GM19351 (cell line): ENCODE data around the gene SYNGAP1.
A peak's percentile ranks its signal among the peaks of the same experiment; 100 is the strongest.

Experiments used
- ATAC-seq: cut with Tn5 transposase; IDR thresholded peaks from one replicate; pipeline ENCODE4 v1.9.1; 2021; ENCODE audit warnings: mild to moderate bottlenecking, moderate library complexity; ENCODE audit not compliant: unreplicated experiment

SYNGAP1 gene

DNA sequence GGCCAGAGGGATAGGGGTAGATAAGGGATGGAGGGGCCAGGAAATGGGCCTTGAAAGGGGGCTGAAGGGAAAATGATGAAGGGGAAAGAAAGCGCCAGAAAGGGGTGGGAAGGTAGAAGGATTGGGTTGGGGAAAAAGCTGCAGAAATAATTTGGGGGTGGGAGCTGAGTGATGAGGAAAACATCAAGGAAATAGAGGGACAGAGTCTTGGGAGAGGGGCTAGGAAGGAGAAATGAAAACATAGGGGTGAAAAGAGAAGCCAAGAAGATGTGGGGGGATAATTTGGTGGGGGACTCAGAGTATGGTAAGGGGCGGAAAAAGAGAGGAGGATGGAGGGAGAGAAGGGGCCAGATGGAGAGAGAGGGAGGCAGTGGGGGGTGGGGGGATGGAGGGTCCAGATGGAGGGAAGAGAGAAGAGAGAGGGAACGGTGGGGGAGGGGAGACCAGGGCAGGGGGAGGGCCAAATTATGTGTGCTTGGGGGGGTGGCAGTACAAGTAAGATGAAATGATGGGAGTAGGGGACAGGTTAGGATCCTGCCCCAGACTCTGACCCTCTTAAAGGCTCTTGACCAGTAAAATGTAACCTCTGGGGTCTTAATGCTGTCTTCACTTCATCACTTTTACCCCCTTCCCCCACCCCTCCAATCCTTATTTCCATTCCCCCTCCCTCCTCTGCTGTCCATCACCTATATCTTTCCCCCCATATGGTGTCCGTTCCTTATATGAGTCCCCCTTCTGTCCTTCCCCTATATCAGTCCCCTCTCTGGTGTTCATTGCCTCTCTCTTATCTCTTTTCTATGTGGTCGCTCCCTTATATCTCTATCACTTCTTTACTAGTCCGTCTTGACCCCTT, 852 bp downstream of the SYNGAP1 start:
- ATAC-seq: no peak

DNA sequence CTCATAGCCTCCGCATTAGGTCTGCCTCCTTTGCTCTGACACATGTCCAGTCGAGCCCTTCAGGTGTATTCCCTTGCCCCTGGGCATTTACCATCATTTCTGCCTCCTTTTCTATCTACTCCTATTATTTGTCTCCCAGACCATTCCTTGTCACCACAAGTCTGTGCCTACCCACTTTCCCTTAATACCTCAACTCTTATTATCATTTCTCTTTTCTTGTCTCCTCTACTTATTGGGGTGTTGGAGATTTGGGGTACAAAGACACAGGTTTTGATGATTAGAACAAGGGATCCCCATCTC, 1.4 kb downstream of the SYNGAP1 start:
- no peak for ATAC-seq

- no peak for ATAC-seq
Observed at GRCh38 chr6:33423777-33424176, 3.9 kb downstream of the SYNGAP1 start.

DNA sequence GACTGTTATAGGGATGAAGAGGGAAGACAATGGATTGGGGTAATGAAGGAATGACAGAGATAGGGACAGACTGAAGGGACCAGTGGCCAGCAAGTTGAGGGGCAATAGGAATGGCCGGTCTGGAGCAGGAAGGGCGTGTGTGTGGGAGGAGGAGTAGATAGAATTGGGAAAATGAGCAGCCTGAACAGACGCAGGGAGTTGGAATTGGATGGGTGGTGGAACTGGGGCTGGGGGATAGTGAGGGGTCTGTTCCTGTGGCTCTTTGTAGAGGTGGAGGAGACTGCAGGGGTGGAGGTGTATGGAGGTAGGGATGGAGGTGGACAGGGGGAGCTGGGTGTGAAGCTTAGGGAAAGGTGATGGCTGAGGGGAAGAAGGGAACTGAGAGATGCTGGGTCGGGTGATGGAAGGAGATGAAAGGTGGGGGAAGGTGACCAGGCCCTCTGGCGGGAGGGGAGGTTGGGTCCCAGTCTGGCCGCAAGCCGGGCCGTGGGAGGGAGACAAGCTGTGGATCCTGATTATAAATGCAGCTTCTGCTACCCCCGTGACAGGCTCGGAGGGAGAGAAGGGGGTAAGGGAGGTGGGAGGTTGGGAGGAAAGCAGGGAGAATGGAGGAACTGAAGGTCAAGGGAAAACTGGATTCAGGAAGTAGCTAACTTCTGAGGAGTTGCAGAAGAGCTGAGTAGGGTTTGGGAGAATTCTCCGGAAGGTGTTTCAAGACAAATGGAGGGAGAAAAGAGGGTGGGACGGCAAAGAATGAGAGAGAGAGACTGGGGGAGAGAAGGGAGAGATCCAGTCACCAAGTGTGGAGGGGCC, 5.2 kb downstream of the SYNGAP1 start:
- ATAC-seq: no peak

- ATAC-seq: peak; percentile 45
Observed at GRCh38 chr6:33425668-33426577, 6.1 kb downstream of the SYNGAP1 start.

GRCh38 chr6:33426590-33427511, 7.0 kb downstream of the SYNGAP1 start:
- ATAC-seq: no peak

DNA sequence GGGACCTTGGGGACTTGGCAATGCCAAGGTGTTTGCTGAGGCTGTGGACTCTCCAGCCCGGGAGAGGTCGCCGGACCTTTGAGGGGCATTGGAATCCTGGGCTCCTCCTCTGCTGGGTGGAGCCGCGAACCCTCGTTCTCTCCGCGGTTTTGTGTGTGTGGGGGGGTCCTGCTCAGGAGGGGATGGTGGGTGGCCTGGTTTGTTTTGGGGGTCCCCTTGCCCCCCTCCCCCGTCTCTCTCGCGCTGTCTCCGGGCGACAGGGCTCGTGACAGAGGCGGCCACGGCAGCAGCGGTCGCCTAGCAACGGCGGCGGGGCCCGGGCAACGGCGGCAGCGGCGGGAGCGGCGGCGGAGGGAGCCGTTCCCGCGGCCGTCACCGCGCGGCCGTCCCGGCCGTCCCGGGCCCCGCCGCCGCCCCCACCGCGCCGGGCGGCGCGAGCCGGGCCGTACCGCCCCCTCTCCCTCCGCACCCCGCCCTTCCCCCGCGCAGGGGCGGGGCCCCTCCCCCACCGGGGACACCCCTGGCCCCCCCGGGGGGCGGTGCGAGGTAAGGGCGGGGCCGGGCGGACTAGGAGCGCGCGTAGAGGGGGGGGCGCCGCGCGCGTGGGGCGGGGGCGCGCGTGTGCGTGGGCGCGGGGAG, 7.8 kb downstream of the SYNGAP1 start:
- ATAC-seq: no peak

GRCh38 chr6:33428224-33428965, 8.5 kb downstream of the SYNGAP1 start:
- ATAC-seq: no peak

DNA sequence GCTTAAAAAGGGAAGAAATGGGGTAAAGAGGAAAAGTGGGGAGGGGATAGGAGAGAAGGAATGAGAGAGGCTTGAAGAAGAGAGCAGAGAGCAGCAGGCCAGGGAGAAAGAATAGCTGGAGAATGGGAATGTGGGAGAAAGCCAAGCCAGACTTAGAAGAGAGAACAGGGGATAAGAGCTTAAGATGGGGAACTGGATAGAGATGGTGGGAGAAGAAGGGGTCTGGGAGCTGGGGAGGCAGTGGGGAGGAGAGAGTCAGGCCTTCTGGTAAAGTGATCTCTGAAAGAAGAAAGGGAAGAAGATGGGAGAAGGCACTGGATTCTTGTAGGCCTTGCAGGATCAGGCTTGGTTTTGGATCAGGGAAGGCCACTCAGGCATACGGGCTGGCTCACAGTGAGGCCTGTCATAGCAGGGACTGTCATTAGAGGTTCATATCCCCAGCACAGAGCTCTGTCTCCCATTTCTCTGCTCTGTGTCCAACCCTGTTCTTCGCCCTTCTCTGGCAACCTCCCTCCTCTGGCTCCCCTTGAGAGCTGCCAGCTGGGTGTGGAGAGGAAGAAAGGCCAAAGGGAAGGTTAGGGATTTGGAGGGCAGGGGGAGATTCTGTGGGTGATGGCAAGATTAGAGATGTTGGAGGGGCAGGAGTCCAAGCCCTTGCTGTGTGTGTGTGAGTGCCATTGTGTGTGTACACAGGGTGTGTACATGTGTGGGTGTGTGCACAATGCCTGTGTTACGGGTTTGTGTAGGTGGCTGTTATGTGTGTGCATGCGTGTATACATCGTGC, 9.3 kb downstream of the SYNGAP1 start:
- ATAC-seq: no peak

DNA sequence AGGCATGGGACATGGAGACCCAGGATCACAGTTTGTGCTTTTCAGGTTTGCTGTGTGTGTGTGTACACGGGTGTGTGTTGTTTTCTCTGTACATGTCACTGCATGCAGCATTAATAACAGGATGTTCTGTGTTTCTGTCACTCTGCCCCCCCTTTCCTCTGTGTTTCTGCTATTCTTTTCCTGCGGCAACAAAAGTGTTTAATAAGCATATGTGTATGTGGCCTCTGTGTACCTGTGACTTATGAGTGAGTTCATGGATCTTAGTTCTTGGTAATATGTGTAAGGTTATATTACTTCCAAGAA, 9.8 kb downstream of the SYNGAP1 start:
- ATAC-seq: no peak

DNA sequence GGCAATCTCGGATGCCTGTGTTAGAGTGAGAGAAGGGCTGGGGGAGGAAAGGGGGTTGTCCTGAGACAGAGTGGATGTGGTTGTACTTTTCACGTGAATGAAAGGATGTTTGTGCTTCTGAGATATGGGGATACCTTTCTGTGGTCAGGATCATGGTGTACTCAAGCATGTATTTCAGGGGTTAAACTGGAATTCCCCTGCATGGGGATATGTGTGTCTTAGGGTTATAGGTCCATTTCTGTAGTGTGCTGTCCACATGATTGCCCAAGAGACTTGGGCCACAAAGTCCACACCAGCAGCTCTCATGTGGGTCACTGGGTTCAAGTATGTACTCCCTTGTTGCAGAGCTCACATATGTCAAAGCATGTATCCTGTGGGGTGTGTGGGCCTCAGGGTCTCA, 10.5 kb downstream of the SYNGAP1 start:
- no peak for ATAC-seq

DNA sequence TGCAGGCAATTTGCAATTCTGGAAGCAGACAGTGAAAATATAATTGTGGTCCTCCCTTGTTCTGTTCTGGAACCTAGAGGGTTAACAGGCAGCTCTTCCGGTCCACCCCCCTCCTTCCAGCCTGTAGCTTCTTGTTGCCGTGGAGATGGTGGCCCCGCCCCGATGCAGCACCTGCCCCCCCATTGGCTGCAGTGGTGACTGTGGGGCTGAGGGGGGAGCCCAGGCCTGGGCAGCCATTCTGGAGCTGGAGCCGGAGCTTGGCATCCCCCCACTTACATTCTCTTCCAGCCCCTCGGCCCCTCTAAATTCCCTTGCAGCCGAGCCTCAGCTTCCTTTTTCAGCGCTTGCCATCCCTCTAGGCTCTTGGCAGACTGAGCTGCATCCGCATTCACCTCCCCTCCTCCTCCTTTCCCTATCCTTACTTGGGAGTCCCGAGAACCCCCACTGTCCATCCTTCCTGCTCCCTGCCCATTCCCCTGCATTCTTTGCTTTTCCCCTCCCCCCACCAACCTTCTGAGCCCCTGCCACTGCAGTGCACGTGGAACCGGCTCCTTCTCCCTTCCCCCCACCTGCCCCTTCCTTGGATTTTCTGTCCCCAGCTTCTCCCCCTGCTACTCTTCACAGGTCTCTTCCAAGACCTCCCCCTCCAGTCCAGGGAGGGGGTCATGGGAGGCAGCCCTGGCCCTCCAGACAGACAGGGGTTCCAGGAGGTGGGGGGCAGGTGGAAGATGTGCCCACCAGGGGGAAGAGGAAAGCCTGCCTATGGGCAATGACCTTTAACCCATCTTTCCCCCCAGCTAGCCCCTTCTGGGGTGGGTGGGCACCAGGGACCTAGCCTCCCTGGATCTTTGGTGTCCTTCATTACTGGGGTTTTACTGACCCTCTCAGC, 11.4 kb downstream of the SYNGAP1 start:
- ATAC-seq: peak; percentile 72

GRCh38 chr6:33431880-33432541, 12.1 kb downstream of the SYNGAP1 start:
- ATAC-seq: no peak

- no peak for ATAC-seq
Observed at GRCh38 chr6:33432546-33432945, 12.7 kb downstream of the SYNGAP1 start.

DNA sequence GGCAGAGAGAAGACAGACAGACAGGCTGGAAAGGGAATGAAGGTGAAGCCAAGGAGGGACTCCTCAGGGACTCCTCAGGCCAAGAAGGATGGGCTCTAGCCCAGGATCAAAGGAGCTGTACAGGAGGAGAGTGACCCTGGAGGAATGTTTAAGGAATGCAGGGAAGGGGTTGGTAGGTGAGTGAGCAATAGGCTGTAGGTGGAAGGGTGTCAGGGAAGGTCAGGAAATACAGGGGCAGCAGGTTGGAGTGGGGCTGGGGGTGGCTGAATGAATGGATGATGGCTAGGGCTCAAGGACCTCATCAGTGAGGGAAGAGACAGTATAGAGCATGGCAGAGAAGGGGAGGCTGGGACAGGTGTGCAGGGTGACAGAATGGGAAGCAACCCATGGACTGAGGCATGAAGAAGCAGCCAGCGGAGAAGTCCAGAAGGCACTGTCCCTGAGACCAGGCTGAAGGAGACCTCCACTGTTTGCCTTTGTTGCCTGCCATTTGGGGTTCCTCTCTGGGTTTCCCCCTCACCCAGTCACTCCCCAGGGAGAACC, 13.2 kb downstream of the SYNGAP1 start:
- ATAC-seq: no peak

GRCh38 chr6:33433544-33434191, 13.8 kb downstream of the SYNGAP1 start:
- no peak for ATAC-seq
